Hepatic stellate cell (primary cell): ENCODE data around the gene UTF1.
"Not testable (repeated sequence)": the region's sequence is repeated elsewhere in the genome, so short reads cannot be mapped to it uniquely, and the experiment has no call there.

Experiments used
- DNase-seq: peaks from one replicate; pipeline ENCODE4 v3.0.0; 2011; ENCODE audit warnings: low spot score

Gene UTF1

DNA sequence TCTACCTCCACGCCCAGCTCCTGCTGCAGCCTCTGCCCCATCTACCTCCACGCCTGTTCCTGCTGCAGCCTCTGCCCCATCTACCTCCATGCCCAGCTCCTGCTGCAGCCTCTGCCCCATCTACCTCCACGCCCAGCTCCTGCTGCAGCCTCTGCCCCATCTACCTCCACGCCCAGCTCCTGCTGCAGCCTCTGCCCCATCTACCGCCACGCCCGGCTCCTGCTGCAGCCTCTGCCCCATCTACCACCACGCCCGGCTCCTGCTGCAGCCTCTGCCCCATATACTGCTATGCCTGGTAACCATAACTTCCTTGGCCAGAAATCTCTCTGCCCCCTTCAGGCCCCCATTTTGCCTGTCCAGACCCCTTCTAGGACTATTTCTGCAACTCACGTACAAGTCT lies 35.0 kb downstream of the UTF1 start:
- DNase-seq, result not testable (repeated sequence)

DNA sequence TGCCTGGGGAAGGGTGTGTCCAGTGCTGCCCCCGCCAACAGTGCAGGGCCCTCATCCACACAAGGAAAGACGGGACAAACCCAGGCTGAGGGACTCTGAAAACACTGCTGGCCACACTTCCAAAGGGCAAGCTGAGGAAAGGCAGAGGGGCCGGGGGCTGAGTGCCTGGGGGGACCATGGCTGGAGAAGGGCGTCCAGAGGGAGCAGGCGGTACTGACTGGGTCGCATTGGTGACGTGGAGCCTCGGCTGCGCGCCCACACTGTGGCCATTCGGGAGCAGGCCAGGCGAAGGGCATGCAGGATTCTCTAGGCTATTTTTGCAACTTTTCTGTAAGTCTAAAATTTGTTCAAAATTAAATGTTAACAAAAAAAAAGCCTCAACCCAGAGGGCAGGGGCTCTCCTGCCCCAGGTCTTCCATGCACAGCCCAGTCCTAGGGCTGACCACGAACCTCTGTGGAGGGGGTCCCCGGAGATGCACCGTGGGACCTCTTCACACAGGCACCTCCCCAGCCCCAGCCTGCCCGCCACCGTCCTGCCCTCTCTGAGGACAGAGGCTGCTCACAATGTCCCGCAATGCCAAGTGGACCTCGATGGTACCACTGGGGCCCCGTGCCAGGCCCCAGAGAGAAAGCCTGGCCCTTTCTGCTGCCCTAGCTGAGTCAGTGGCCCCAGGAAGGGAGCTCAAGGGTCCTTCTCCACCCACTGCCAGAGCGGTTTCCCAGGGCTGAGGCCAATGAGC lies 36.2 kb downstream of the UTF1 start:
- DNase-seq, result no peak

- no peak for DNase-seq
These were observed 37.3 kb downstream of the UTF1 start for GRCh38 chr10:133267293-133267692.

GRCh38 chr10:133267829-133268228 lies 37.8 kb downstream of the UTF1 start:
- DNase-seq, result no peak

- DNase-seq, result no peak
These were observed 38.5 kb downstream of the UTF1 start for GRCh38 chr10:133268532-133268931.

GRCh38 chr10:133269367-133269766 lies 39.4 kb downstream of the UTF1 start:
- no peak for DNase-seq

DNA sequence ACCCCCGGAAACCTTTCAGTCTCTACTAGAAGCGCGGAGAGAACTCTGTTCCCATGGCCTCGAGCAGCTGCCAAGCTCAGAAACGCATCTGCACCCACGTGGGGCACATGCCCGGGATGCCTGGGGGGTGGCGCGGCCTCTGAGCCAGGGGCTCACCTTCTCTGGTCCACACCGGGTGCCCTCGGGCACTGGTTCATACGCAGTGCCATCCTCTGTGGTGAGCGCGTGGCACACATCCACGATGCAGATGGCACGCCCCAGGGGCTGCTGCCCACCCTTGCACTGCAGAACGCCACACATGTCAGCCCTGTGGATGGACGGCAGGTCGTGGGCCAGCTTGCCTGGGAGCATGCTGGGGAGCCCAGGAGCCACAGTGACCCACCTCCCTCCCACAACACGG lies 40.2 kb downstream of the UTF1 start:
- no peak for DNase-seq

- no peak for DNase-seq
These were observed 40.8 kb downstream of the UTF1 start for GRCh38 chr10:133270773-133271297.

- DNase-seq, result no peak
These were observed 41.7 kb downstream of the UTF1 start for GRCh38 chr10:133271521-133272300.

GRCh38 chr10:133272301-133272963 lies 42.4 kb downstream of the UTF1 start:
- no peak for DNase-seq

DNA sequence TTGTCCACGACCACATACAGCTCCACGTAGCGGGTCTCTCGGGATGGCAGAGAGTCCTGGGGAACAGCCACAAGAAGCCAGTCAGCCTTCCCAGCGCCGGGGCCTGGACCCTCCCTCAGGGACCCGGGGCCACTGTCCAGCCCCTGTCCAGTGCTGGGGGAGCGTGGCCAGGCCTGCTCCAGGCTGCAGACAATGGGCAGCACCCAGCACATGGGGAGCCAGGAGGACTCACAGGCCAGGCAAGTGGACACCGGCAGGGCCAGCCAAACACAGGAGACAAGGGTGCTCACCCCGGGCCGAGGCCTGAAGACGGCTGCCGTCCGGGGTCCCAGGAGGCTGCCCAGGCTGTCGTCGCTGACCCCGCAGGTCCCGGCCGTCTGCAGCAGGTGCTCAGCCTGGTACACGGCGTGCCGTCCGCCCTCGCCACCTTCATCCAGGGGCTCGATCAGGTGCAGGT lies 43.0 kb downstream of the UTF1 start:
- no peak for DNase-seq

DNA sequence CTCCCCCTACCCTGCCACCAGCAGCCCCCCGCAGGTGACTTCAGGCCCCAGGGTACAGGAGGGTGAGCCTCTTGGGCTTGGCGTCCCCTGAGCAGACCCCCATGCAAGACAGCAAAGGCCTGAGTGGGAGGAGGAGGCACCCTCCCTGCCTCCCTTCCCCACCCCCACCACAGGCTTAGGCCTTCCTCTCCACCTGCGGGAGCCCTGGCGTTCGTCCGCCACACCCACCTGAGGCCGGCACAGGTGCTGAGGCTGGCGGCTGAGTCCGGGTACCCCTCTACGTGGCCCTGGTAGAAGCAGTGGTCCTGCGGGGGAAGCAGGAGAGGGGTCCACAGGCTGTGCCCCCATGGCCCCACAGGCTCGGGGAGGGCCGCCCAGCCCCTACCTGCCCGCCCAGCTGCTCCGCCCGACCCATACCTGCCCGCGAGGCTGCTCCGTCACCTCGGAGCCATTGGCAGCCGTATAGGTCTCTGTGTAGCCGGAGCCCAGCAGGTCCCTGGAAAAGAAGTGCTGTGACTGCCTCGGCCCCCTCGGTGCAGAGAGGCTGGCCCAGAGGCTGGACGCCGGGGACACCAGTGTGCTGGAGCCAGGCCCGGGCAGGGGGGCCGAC lies 43.6 kb downstream of the UTF1 start:
- no peak for DNase-seq

DNA sequence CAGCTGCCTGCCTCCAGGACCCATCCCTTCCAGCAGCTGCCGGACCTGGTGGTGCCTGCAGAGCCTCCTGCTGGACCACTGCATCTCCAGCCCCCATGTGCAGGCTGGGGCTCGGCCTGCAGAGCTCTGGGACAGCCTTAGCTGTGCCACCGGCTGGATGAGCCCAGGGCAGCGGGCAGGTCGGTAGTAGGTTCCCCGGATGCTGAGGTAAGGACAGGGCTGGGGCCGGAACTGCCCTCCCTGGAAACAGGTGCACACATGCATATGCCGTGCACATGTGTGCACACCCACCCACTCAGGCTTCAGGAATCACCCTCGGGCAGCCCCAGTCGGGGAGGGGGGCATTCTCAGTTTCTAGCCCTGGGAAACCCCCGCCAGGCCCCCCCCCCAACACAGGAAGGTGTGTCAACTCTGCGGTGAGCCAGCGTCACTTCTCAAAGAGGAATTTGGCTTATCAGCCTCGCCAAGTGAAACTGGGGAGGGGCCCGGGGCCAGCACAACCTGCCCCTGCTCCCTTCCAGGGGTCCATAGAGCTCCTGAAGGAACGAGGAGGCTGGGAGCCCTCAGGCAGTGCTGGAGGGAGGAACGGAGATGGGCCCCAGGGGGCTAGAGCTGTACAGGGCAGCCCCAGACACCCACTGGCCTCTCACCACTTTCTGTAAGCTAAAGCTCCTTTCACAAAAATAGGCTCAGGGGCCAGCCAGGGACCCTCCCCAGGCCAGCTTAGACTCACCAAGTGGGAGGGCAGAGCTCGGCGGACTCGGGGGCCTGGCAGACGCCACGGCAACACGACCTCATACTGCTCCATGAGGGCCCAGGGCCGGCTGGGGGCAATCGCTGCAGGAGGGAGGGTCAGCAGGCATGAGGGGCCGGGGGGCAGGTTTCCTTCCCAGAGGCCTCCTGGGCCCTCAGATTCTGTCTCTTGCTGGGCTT lies 45.0 kb downstream of the UTF1 start:
- DNase-seq, result no peak

- DNase-seq, result no peak
These were observed 45.7 kb downstream of the UTF1 start for GRCh38 chr10:133275684-133276092.

DNA sequence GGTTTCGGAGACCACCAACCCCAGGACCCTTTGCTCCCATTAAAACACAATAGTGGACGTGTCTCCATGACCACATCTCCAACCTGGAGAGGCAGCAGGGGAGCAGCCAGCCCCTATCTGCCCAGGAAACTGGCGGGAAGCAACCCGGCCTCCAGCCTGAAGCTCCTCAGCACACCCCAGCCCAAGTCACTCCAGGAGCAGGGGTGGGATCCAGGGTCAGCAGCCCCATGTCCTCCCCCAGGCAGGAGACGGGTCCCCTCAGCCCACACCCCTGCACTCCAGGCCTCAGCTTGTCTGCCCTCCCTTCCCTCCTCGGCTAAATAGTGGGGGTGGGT lies 46.0 kb downstream of the UTF1 start:
- no peak for DNase-seq

GRCh38 chr10:133276435-133277201 lies 46.6 kb downstream of the UTF1 start, which contains the start of gene ADAM8:
ADAM8 (minus strand) TSS chr10:133276868; CDS start chr10:133276817, 51 bp downstream.
- DNase-seq, result no peak

- DNase-seq, result no peak
These were observed 47.4 kb downstream of the UTF1 start for GRCh38 chr10:133277277-133277992.

GRCh38 chr10:133277993-133278576 lies 48.1 kb downstream of the UTF1 start:
- no peak for DNase-seq

- DNase-seq, result no peak
These were observed 48.7 kb downstream of the UTF1 start for GRCh38 chr10:133278577-133279265.
